Ovary (tissue), 3 donors: ENCODE measurements around the gene SPIN2A.
"Not testable (repeated sequence)": the region's sequence is repeated elsewhere in the genome, so short reads cannot be mapped to it uniquely, and the experiment has no call there.

Experiments
- CTCF ChIP-seq, 3 donors: fragments of 450-650 bp in 2 of 3; fragments of 200-600 bp in 1 of 3; IDR thresholded peaks; one replicate each; pipeline versions ENCODE4 v1.5.1 to v1.8.0; 2016 to 2022; ENCODE audit warnings: antibody characterized with exemption in 3 of 3, mild to moderate bottlenecking in 1 of 3
- EP300 ChIP-seq: sonication (generic); formaldehyde crosslinking; IDR thresholded peaks from one replicate; pipeline ENCODE4 v1.6.1; 2017; ENCODE audit warnings: antibody characterized with exemption
- POLR2A ChIP-seq: fragments of 450-650 bp; IDR thresholded peaks from one replicate; pipeline ENCODE4 v1.6.1; 2017; ENCODE audit warnings: antibody characterized with exemption, mild to moderate bottlenecking, moderate library complexity
- donor health status: DM: no; HTN: no; CAD: no.

GRCh38 chrX:57136589-57136988 is 608 bp downstream of the SPIN2A start:
- not testable (repeated sequence) for TF ChIP-seq EP300; CTCF (IDR thresholded peaks at IDR 0.05); POLR2A
